Thyroid gland (tissue), 4 donors: ENCODE measurements around the gene TFRC.

ENCODE experiments used
- POLR2A ChIP-seq, 2 donors: fragments of 450-650 bp; IDR thresholded peaks; one replicate each; pipeline ENCODE4 v1.6.1; 2017; ENCODE audit warnings: antibody characterized with exemption in 2 of 2, mild to moderate bottlenecking in 2 of 2, moderate library complexity in 1 of 2
- TF ChIP-seq, protein P1 (sequence below), 6 experiments: fragments of 200-600 bp in 3 of 6; fragments of 450-650 bp in 3 of 6; sonication (generic) in 3 of 6; IDR thresholded peaks; one replicate each; pipeline ENCODE4 v1.5.1; 2016 to 2019; ENCODE audit warnings: antibody characterized with exemption in 6 of 6, mild to moderate bottlenecking in 2 of 6, inconsistent platforms in 1 of 6, moderate library complexity in 1 of 6

GRCh38 chr3:196047391-196048030, 34.4 kb downstream of the TFRC start:
- TF ChIP-seq POLR2A (IDR thresholded peaks at IDR 0.05), result no peak
- TF ChIP-seq, protein P1, sequence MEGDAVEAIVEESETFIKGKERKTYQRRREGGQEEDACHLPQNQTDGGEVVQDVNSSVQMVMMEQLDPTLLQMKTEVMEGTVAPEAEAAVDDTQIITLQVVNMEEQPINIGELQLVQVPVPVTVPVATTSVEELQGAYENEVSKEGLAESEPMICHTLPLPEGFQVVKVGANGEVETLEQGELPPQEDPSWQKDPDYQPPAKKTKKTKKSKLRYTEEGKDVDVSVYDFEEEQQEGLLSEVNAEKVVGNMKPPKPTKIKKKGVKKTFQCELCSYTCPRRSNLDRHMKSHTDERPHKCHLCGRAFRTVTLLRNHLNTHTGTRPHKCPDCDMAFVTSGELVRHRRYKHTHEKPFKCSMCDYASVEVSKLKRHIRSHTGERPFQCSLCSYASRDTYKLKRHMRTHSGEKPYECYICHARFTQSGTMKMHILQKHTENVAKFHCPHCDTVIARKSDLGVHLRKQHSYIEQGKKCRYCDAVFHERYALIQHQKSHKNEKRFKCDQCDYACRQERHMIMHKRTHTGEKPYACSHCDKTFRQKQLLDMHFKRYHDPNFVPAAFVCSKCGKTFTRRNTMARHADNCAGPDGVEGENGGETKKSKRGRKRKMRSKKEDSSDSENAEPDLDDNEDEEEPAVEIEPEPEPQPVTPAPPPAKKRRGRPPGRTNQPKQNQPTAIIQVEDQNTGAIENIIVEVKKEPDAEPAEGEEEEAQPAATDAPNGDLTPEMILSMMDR (IDR thresholded peaks at IDR 0.05), result no peak
